GM19328 (cell line): ENCODE data around the gene KIFAP3.
"Not testable (repeated sequence)": the region's sequence is repeated elsewhere in the genome, so short reads cannot be mapped to it uniquely, and the experiment has no call there.

Source experiments
- ATAC-seq: cut with Tn5 transposase; IDR thresholded peaks from one replicate; pipeline ENCODE4 v1.9.1; 2021; ENCODE audit warnings: mild to moderate bottlenecking, moderate library complexity; ENCODE audit not compliant: unreplicated experiment

KIFAP3 gene

GRCh38 chr1:170074250-170075157 lies at the start of gene KIFAP3:
KIFAP3 (minus strand) TSS chr1:170074695; CDS start chr1:170074467, 228 bp downstream.
- peak; percentile 97 for ATAC-seq

GRCh38 chr1:170122366-170122765 lies 47.9 kb upstream of the KIFAP3 start:
- no peak for ATAC-seq

GRCh38 chr1:170114906-170115305 lies 40.4 kb upstream of the KIFAP3 start:
- ATAC-seq, result no peak

- ATAC-seq, result not testable (repeated sequence)
These were observed 38.6 kb upstream of the KIFAP3 start for GRCh38 chr1:170113140-170113539.

- ATAC-seq, result no peak
These were observed 23.0 kb upstream of the KIFAP3 start for GRCh38 chr1:170097449-170097948.

- no peak for ATAC-seq
These were observed 22.4 kb upstream of the KIFAP3 start for GRCh38 chr1:170096806-170097340.

- no peak for ATAC-seq
These were observed 21.7 kb upstream of the KIFAP3 start for GRCh38 chr1:170095976-170096748.

- not testable (repeated sequence) for ATAC-seq
These were observed 20.5 kb upstream of the KIFAP3 start for GRCh38 chr1:170094697-170095616.

DNA sequence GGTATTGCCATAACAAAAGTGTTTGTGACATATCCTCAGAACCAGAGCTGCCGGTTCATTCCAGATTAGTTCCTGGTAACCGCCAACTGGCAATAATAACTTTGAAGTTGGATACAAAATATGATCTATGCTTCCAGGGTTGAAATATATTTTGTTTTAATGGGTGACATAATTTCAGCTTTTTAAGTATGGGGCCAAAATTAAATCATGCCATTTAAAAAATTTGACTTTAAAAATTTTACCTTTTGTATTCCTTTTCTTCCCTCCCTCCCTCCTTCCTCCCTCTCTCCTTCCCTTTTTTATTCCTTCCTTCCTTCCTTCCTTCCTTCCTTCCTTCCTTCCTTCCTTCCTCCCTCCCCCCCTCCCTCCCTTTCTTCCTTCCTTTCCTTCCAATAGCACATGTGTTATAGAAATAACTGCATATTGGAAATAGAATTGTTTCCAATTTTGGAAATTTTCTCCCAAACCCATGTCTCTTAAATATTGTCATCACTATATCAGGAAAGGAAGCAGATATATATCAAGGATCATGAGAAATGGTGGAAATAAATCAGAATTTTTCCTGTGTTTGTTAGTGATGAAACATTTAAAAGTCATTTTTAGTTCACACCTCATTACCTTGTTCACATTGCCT lies 12.0 kb upstream of the KIFAP3 start:
- ATAC-seq, result no peak

GRCh38 chr1:170085091-170085490 lies 10.6 kb upstream of the KIFAP3 start:
- ATAC-seq, result no peak

DNA sequence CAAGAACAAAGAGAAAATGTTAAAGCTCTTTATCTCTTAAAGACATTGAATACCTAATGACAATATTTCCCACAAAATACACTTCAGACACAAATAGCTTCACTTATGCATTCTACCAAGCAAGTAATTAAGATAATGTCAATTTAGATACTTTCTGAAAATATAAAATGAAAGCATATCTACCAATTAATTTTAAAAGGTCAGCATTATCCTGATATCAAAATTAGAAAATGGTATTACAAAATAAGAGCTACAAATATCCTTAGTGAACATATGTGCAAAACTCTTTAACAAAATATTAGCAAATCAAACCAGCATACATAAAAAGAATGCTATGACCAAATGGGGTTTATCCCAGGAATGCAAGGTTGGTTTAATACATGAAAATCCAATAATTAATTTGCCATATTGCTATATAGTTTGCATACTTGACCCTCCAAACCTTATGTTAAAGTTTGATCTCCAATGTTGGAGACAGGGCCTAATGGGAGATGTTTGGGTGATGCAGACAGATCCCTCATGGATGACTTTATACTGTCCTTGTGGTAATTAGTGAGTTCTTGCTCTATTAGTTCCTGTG lies 4.2 kb upstream of the KIFAP3 start:
- no peak for ATAC-seq

- no peak for ATAC-seq
These were observed 3.4 kb upstream of the KIFAP3 start for GRCh38 chr1:170077926-170078325.

- not testable (repeated sequence) for ATAC-seq
These were observed 2.5 kb upstream of the KIFAP3 start for GRCh38 chr1:170076952-170077351.

GRCh38 chr1:170076199-170076598 lies 1.7 kb upstream of the KIFAP3 start:
- no peak for ATAC-seq

DNA sequence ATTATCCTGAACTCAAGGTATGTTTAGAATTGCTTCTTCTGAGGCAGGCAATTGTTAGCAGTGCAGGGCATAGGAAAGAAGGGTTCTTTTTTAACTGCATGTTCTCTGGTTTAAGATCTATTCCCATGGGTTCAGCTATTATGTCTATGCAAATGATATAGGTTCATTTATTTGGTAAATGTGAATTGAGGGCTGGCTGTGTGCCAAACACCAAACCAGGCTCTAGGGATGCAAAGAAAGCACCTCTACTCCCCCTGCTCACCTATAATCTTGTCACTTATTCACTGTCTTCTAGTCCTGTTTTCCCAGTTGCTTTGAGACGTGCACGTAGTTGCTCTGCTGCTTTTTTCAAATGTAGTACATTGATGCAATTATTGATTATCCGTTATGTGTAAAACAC lies 691 bp upstream of the KIFAP3 start:
- ATAC-seq, result no peak

GRCh38 chr1:170073893-170074249 lies 624 bp downstream of the KIFAP3 start:
- ATAC-seq, result no peak

DNA sequence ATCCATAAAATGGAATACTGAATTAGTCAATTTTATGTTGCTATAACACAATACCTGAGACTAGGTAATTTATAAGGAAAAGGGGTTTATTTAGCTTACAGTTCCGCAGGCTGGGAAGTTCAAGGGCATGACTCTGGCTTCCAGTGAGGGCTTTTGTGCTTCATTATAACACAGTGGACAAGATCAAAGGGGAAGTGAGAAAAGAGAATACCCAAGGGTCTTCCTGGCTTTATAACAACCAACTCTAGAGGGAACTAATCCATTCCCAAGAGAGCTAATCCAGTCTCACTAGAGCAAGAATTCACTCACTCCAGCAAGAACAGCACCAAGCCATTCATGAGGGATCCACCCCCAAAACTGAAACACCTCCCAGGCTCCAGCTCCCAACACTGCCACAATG lies 3.1 kb downstream of the KIFAP3 start:
- ATAC-seq, result no peak

- no peak for ATAC-seq
These were observed 5.6 kb downstream of the KIFAP3 start for GRCh38 chr1:170068923-170069322.

DNA sequence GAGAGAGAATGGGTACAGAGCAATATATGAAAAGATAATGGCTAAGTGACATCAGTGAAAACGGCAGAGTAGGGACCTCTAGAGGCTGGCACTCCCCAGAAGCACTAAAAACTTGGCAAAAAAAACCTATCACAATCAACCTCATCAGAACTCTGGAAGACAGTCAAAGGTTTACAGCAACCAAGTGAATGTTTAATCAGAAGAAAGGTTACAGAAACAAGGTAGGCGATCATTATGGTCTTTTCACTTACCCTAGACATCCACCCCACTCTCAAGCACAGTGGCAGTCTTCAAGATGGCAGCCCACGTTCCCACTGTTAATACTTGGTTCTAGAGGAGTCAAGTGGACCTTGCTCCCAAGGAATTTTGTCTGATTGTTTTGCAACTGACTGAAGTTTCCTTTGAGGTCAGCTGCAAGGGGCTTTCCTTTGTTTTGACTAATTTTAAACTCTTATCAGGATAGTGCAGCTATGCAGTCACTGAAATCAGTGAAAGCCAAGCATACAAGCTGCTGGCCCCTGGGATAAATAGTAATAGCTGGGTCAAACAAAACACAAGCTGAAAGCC lies 7.2 kb downstream of the KIFAP3 start:
- ATAC-seq, result no peak
